Glomerular endothelial cell (primary cell): ENCODE measurements around the gene PSMD12. TPM values are rescaled to one million over a fixed set of nuclear protein-coding genes. Genes with fewer than 3 reads are reported as not detected.
"Not testable (repeated sequence)": the region's sequence is repeated elsewhere in the genome, so short reads cannot be mapped to it uniquely, and the experiment has no call there.

ENCODE experiments used
- DNase-seq: peaks from one replicate; pipeline ENCODE4 v3.0.0-alpha.2; 2011; ENCODE audit warnings: low read depth, low spot score; ENCODE audit errors: extremely low read depth
- total RNA-seq: library from RNA; depleted of rRNA; stranded (reverse); fragments of >200 nt; gene quantifications from 2 replicates; pipeline ENCODE4 v1.2.3, GENCODE V29; 2015

The PSMD12 gene
- total RNA-seq, 1 donor from 2014 or later = 42.6 TPM

GRCh38 chr17:67388536-67388935 lies 22.2 kb upstream of the PSMD12 start:
- not testable (repeated sequence) for DNase-seq

GRCh38 chr17:67386965-67387551 lies 20.7 kb upstream of the PSMD12 start:
- no peak for DNase-seq

GRCh38 chr17:67385122-67385988 lies 19.0 kb upstream of the PSMD12 start:
- DNase-seq = no peak

- DNase-seq = no peak
These were observed 15.5 kb upstream of the PSMD12 start for GRCh38 chr17:67381929-67382257.

- no peak for DNase-seq
These were observed 12.9 kb upstream of the PSMD12 start for GRCh38 chr17:67379251-67379630.

GRCh38 chr17:67378454-67379250 lies 12.3 kb upstream of the PSMD12 start:
- no peak for DNase-seq

GRCh38 chr17:67377488-67378453 lies 11.4 kb upstream of the PSMD12 start:
- DNase-seq = no peak

- DNase-seq = no peak
These were observed 10.5 kb upstream of the PSMD12 start, which contains the start of gene PITPNC1 for GRCh38 chr17:67376737-67377487. PITPNC1 (plus strand) TSS chr17:67377281.

GRCh38 chr17:67376415-67376736 lies 10.0 kb upstream of the PSMD12 start:
- DNase-seq = no peak

GRCh38 chr17:67375716-67376115 lies 9.3 kb upstream of the PSMD12 start:
- no peak for DNase-seq

- no peak for DNase-seq
These were observed 8.7 kb upstream of the PSMD12 start for GRCh38 chr17:67375054-67375427.

- DNase-seq = no peak
These were observed 8.1 kb upstream of the PSMD12 start for GRCh38 chr17:67374329-67375053.

- no peak for DNase-seq
These were observed 6.4 kb upstream of the PSMD12 start for GRCh38 chr17:67372751-67373150.

- no peak for DNase-seq
These were observed 3.3 kb upstream of the PSMD12 start for GRCh38 chr17:67369676-67370075.

GRCh38 chr17:67365738-67366192 lies 612 bp downstream of the PSMD12 start:
- no peak for DNase-seq

- no peak for DNase-seq
These were observed 1.3 kb downstream of the PSMD12 start for GRCh38 chr17:67364847-67365737.

GRCh38 chr17:67362173-67362572 lies 4.2 kb downstream of the PSMD12 start:
- DNase-seq = no peak

GRCh38 chr17:67360880-67361279 lies 5.5 kb downstream of the PSMD12 start:
- DNase-seq = no peak
